ENCODE data around the gene DDX25. TPM values are rescaled to one million over a fixed set of nuclear protein-coding genes. Genes with fewer than 3 reads are reported as not detected.

DDX25 gene
- total and polyA plus RNA-seq, 9 of the 15 experiments (the other 6 are each of a cell fraction or from before 2014, with no cell fraction given) = not detected

- no peak for TF ChIP-seq ZNF174 (CRISPR knock-in tag; IDR thresholded peaks at IDR 0.05)
- TF ChIP-seq CCNT2 (IDR thresholded peaks at IDR 0.05; ENCODE audit: borderline replicate concordance, extremely low read depth, insufficient read length, low read depth, low read length) = peak; percentile 50
- TF ChIP-seq ZNF165 (CRISPR knock-in tag; IDR thresholded peaks at IDR 0.05; ENCODE audit: borderline replicate concordance) = no peak
- TF ChIP-seq U2AF2 (optimal IDR thresholded peaks at IDR 0.05; ENCODE audit: low read depth, low read length) = no peak
- TF ChIP-seq, protein P1, sequence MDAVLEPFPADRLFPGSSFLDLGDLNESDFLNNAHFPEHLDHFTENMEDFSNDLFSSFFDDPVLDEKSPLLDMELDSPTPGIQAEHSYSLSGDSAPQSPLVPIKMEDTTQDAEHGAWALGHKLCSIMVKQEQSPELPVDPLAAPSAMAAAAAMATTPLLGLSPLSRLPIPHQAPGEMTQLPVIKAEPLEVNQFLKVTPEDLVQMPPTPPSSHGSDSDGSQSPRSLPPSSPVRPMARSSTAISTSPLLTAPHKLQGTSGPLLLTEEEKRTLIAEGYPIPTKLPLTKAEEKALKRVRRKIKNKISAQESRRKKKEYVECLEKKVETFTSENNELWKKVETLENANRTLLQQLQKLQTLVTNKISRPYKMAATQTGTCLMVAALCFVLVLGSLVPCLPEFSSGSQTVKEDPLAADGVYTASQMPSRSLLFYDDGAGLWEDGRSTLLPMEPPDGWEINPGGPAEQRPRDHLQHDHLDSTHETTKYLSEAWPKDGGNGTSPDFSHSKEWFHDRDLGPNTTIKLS (IDR thresholded peaks at IDR 0.05; ENCODE audit: borderline replicate concordance, low read depth) = peak; percentile 39; the same call in 1 of the 2 replicates
- peak; percentile 83; the same call in 1 of the 2 replicates for TF ChIP-seq HMGXB4 (CRISPR knock-in tag; IDR thresholded peaks at IDR 0.05)
- peak; percentile 58 for TF ChIP-seq HMGN3 (IDR thresholded peaks at IDR 0.05; ENCODE audit: borderline replicate concordance, extremely low read depth, insufficient read length, low read depth, low read length)
- TF ChIP-seq, protein P2, sequence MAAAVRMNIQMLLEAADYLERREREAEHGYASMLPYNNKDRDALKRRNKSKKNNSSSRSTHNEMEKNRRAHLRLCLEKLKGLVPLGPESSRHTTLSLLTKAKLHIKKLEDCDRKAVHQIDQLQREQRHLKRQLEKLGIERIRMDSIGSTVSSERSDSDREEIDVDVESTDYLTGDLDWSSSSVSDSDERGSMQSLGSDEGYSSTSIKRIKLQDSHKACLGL (CRISPR knock-in tag; IDR thresholded peaks at IDR 0.05; ENCODE audit: borderline replicate concordance, poor library complexity, severe bottlenecking) = no peak
- peak; percentile 91 for TF ChIP-seq PRDM10 (IDR thresholded peaks at IDR 0.05; ENCODE audit: partially characterized antibody)
- TF ChIP-seq RCOR1 (IDR thresholded peaks at IDR 0.05; ENCODE audit: borderline replicate concordance in 1 of 2, low read depth in 2 of 2, low read length in 2 of 2) = peak in 1 of 2 experiments; percentile 55; a peak in 1 of 4 replicates
- peak; percentile 36 for TF ChIP-seq ATF3 (IDR thresholded peaks at IDR 0.05)
- no peak for TF ChIP-seq ATF3 (CRISPR knock-in tag; conservative IDR thresholded peaks at IDR 0.05)
- peak; percentile 8 for TF ChIP-seq DACH1 (IDR thresholded peaks at IDR 0.05; ENCODE audit: partially characterized antibody)
- TF ChIP-seq POLR2B (IDR thresholded peaks at IDR 0.05; ENCODE audit: low read depth, partially characterized antibody) = no peak
- peak; percentile 98 for TF ChIP-seq ESRRA (IDR thresholded peaks at IDR 0.05; ENCODE audit: borderline replicate concordance, low read depth)
- peak; percentile 64 for TF ChIP-seq NCOA6 (IDR thresholded peaks at IDR 0.05)
- TF ChIP-seq RBFOX2 (IDR thresholded peaks at IDR 0.05; ENCODE audit: low read depth, low read length) = peak; percentile 91
Observed at GRCh38 chr11:125887373-125888324, 16.7 kb upstream of the DDX25 start, which contains the start of gene HYLS1 (continued).

All from K562 (cell line).